ENCODE measurements around the gene GGPS1. TPM values are rescaled to one million over a fixed set of nuclear protein-coding genes. Genes with fewer than 3 reads are reported as not detected.
"Not testable (repeated sequence)": the region's sequence is repeated elsewhere in the genome, so short reads cannot be mapped to it uniquely, and the experiment has no call there.

GGPS1 gene
- total RNA-seq: 27.1 and 31.5 TPM in 2 replicates

DNA sequence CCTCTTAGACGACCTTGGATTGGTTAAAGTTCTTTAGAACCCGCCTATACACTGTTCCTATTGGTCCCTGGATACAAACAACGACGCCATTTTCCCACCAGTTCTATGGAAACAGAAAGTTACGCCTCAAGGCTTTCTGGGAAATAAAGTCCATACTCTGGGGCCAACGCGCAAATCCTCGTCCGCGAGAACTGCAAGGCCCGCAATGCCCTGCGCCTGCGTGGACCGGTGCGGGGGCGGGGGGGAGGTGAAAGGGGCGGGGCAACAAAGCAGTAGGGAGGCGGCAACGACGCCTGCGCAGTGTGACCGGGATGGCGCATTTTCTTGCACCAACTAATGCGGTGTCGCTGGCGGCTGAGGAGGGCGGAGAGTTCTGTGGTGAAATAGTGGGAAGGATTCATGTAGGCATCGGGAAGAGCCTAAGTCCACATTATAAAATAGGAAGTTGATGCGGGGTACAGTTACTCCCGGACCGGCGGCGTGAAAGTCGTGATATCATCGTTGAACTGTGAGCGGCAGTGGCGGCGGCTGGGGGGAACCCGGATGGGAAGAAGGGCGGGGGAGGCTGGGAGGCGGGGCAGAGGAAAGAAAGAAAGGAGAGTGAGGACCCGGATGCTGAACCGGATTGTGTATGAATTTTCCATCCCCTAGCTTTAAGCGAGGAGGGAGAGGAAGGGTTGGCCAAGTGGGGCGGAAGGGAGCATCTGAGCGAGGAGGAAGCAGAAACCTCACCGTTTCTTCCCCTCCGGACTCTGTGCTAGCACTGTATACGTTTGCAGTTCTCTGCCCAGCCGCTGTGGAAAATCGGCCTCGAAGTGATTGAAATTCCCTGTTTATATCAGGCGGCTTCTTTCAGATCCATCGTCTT, at the start of gene GGPS1:
Gene GGPS1 (plus strand): TSS at position 300 of the 868 bp plus-strand sequence. CDS start 6,695 bp downstream, outside the sequence.
- intact Hi-C loops (cut with micrococcal nuclease): loop anchor here (1.0 to 10.0 kb wide), 21 partner anchors 9 to 1466 kb away; partner anchors contain the start of genes B3GALNT2, COA6, ERO1B and LGALS8

DNA sequence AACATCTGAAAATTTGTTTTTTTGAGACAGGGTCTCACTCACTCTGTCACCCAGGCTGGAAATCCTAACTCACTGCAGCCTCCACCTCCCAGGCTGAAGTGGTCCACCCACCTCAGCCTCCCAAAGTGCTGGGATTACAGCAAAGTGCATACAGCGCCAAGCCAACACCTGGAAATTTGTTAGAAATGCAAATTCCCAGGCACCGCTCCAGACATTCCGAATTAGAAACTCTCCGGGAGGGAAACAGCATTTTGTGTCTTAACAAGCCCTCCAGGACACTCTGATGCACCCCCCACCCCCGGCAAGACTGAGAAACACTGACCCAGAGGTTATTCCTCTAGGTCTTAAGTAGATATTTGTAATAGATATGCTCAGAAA, 49.5 kb upstream of the GGPS1 start:
- intact Hi-C loops (cut with micrococcal nuclease): loop anchor here (1.0 kb wide), 2 partner anchors 9 kb away; no protein-coding TSS in a partner anchor

DNA sequence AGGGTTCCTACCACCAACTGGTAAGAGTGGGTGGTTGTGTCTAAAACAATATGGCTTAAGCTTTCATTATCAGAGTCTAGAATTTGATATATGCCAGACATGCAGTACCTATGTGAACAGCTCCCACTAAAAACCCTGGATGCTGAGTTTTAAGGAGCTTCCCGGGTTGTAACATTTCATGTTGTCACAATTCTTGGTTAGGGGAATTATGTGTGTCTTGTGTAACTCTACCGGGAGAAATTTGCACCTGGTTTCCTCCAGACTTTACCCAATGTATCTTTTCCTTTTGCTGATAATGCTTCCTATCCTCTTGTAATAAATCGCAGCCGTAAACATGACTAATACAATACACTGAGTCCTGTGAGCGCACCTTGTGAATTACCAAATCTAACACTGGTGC, 48.7 kb upstream of the GGPS1 start:
- intact Hi-C loops (cut with micrococcal nuclease): loop anchor here (1.0 kb wide), 1 partner anchor 9 kb away; no protein-coding TSS in a partner anchor

DNA sequence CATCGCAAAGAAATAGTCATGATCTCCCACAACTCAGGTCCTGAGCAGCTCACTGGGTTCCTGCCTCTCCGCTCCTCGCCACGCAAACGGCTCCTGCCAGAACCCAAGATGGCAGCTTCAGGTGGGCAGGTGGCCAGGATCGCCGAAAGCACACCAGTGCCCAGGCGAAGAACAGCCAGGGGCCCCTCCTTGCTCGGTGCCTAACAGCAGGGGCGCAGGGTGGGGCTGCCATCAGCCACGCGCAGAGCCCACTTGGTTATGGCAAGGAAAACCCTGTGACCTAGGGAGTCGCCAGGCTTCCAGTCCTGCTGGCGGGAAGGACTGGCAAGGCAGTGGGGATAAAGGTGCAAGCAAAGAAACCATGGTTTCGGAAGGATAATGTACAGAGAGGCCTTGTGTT, 47.9 kb upstream of the GGPS1 start:
- intact Hi-C loops (cut with micrococcal nuclease): no loop called here

DNA sequence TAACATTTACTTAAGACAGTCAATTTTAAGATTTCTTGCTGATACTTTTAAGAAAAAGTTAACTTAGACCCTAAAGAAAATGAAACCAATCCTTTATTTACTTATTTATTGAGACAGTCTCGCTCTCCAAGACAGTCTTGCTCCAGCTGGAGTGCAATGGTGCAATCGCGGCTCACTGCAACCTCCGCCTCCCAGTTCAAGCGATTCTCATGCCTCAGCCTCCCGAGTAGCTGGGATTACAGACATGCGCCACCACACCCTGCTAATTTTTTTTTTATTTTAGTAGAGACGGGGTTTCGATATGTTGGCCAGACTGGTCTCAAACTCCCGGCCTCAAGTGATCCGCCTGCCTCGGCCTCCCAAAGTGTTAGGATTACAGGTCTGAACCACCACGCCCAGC, 44.7 kb upstream of the GGPS1 start:
- intact Hi-C loops (cut with micrococcal nuclease): not testable (repeated sequence)

DNA sequence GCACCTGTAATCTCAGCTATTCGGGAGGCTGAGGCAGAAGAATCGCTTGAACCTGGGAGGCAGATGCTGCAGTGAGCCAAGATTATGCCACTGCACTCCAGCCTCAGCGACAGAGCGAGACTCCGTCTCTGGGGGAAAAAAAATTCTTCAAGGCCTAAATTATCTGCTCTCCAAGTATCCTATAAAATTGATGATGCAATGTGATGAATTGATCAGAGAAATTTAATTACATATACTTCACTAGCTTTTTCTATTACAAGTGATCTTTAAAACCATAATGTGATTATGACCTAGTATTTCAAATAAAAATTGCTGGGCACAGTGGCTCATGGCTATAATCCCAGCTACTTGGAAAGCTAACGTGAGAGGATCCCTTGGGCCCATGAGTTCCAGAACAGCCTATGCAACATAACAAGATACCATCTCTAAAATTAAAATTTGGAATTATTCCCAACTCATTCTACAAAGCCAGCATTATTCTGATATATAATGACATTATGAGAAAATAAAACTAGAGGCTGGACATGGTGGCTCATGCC, 44.1 kb upstream of the GGPS1 start:
- intact Hi-C loops (cut with micrococcal nuclease): no loop called here

DNA sequence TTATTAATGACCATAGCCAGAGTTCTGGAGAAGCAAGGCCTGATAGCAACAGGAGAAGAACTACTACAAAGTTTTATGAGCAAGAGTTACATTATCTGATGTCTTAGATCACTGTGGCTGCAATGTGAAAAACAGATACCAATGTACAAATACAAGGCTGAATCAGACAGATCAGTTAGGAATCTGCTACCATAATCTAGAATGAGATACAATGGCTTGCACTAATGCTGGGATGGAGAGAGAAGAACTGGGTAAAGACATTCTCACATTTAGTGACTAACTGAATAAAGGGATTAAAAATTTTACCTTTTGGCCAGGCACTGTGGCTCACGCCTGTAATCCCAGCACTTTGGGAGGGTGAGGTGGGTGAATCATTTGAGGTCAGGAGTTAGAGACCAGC, 41.7 kb upstream of the GGPS1 start:
- intact Hi-C loops (cut with micrococcal nuclease): no loop called here

DNA sequence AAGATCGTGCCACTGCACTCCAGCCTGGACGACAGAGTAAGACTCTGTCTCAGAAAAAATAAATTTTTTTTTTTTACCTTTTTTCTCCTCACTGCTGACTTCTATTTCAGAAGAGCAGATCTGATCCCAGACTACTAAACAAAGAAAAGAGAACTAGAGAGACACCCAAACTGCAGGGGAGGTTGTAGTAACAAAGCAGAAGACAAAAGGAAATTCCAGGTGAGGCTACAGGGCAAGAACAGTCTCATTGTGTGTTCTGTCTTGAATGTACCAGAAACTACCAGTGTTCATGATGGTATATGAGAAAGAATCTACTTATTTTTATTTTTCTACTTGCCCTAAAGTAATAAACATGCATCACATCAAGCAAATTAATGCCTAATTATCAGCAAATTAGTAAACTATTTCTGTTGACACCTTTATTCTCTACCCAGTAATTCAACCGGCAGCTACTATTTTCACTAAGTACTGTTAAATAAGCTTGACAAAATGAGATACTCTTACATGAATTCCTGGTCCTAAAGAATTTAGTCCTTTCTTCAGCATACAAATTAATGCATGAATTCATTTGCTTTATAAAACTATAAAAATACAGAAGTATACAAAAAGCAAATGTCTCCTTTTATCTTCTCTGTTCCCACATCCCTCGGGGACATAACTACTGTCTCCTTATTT, 41.0 kb upstream of the GGPS1 start:
- intact Hi-C loops (cut with micrococcal nuclease): no loop called here

DNA sequence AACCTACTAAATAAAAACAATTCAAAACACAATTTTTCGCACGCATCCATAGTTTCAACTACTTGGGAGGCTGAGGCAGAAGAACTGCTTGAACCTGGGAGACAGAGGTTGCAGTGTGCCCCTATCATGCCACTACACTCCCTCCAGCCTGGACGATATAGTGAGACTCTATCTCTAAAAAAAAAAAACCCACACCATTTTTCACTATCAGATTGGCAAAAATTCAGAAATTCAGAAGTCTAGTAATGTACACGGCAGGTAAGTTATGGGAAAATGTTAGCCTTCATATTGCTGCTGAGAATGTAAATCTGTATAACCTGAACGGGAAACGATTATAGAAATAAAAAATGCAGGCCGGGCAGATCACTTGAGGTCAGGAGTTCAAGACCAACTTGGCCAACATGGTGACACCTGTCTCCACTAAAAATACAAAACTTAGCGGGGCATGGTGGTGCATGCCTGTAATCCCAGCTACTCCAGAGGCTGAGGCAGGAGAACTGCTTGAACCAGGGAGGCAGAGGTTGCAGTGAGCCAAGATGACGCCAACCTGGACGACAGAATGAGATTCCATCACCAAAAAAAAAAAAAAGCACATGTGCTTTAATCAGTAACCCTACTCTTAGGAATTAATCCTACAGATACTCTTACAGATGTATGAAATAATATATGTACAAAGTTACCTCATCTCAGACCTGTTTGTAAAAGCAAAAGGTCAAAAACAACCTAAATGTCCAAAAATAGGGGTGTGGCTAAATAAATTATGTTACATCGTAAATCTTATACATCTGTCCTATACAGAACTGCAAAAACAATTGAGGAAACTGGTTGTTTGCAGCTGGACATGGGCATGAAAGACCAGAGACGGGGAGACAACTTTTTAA, 38.3 kb upstream of the GGPS1 start:
- intact Hi-C loops (cut with micrococcal nuclease): loop anchor here (10.0 kb wide), 1 partner anchor 855 kb away; the partner anchor contains the start of gene GPR137B

DNA sequence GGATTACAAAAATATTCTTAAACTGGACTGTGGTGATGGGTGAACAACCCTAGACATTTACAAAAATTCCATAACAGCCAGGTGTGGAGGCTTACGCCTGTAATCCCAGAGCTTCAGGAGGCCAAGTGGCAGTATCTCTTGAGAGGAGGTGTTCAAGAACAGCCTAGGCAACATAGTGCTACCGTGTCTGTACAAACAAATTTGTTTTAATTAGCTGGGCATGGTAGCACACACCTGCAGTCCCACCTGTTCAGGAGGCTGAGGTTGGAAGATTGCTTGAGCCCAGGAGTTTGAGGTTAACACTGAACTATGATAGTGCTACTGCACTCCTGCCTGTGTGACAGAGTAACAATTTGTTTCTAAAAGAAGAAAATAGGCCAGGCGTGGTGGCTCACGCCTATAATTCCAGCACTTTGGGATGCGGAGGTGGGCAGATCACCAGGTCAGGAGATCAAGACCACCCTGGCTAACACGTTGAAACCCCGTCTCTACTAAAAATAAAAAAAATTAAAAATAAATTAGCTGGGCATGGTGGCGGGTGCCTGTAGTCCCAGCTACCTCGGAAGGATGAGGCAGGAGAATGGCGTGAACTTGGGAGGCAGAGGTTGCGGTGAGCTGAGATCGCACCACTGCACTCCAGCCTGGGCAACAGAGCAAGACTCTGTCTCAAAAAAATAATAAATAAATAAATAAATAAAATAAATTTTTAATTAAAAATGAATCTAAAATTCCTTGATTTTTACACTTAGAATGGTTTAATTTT, 37.4 kb upstream of the GGPS1 start:
- intact Hi-C loops (cut with micrococcal nuclease): loop anchor here (10.0 kb wide), 1 partner anchor 854 kb away; the partner anchor contains the start of gene GPR137B

DNA sequence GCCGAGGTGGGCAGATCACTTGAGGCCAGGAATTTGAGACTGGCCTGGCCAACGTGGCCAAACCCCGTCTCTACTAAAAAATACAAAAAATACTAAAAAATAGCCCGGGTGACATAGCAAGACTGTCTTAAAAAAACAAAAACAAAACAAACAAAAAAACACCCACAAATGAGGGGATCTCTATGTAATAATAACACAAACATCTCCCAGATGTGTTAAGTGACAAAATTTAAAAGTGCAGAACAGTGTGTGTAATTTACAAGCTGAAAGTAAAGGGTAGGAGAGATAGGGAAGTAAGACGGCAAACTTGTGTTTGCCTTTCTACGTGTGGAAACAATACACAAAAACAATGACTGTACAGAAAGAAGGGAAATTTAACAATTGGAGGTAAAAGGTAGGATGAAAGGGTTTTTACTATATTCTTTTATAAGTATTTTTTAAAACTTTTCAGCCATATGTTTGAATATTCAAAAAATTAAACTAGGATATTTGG, 36.7 kb upstream of the GGPS1 start:
- intact Hi-C loops (cut with micrococcal nuclease): loop anchor here (10.0 kb wide), 1 partner anchor 853 kb away; the partner anchor contains the start of gene GPR137B

DNA sequence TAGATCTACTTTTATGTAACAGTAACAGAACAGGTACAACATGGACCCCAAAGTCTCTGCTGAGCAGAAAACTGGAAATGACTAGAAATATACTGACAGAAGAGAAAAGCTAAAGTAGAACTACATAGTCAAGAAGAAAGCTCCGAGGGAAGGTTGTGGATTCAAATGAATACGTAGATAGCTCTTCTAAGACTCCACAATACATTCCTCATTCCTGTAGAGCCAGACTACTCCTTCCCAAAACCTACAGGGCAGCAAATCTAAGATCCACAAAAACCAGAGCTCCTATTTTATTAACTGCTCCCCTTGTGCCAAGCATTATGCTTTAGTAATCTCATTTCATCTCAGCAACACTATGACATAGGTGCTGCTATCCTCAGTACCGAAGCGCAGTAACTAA, 35.6 kb upstream of the GGPS1 start:
- intact Hi-C loops (cut with micrococcal nuclease): loop anchor here (10.0 kb wide), 1 partner anchor 852 kb away; the partner anchor contains the start of gene GPR137B

DNA sequence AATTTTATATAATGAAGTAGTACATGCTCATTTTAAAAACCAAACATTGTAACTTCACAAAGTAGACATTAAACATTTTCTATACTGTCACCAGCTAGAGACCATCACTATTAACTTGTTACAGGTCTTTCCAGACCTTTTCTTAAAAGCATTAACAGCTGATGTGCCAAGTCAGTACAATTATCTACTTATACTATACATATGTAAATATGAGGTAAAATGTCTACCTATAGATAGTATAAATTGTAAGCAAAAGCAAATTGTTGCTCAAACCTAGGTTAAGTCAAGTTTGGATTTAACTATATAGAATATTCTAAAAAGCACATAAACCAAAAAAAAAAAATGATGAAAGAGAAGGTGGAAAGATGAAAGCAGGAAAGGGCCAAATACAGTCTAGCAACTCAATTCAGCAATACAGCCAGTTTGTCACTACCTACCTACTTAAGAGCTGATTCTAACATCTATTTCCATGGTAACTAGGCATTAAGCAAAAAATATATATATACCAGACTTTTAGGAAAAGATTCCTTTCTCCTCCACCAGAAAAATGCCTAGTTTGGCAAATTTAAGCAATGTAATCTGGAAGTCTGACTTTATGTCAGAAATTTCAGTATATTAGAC, 34.9 kb upstream of the GGPS1 start:
- intact Hi-C loops (cut with micrococcal nuclease): loop anchor here (10.0 kb wide), 1 partner anchor 851 kb away; the partner anchor contains the start of gene GPR137B

DNA sequence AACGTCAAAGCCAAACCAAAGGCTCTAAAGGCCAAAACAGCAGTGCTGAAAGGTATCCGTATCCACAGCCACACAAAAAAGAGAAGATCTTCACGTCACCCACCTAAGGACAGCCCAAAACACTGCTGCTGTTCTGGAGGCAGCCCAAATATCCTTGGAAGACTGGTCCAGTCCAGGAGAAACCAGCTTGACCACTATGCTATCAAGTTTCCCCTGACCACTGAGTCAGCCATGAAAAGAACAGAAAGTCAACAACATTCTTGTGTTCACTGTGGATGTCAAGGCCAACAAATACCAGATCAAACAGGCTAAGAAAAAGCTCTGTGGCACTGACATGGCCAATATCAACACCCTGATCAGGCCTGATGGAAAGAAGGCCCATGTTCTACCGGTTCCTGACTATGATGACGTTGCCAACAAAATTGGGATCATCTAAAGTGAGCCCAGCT, 32.4 kb upstream of the GGPS1 start:
- intact Hi-C loops (cut with micrococcal nuclease): loop anchor here (2.0 to 10.0 kb wide), 3 partner anchors 37 to 849 kb away; partner anchors contain the start of genes B3GALNT2 and GPR137B

DNA sequence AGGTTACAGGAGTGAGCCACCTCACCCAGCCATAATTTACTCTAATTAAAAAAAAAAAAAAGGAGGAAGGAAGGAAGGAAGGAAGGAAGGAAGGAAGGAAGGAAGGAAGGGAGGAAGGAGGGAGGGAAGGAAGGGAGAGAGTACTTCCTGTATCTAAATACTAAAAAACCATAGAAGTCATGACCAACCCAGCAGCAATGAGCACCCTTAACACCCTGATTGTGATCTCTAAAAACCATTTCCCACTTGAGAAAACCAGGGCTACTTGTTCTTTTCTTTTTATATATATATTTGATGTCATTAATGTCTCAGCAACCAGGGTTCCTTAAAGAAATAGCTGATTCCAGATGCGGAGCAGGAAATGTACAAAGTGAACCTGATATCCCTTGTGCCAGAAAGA, 31.6 kb upstream of the GGPS1 start:
- intact Hi-C loops (cut with micrococcal nuclease): loop anchor here (1.0 to 10.0 kb wide), 6 partner anchors 9 to 848 kb away; partner anchors contain the start of genes ARID4B, B3GALNT2, GGPS1 and GPR137B

DNA sequence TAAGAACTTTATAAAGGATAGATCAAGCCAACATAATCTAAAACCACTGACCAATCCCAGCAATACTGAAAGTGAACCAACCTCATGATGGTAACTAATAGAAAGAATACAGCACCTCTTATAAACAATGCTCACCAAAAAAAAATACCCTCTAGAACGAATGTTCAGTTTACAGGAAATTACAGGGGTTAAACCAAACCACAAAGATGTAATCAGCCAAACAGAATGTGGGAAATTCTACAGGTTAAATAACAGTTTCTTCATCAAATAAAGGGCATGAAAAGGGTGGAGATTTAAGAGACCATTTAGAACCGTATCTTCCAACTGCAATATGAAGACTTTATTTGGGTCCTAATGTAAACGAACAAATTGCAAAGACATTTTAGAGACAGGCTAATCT, 30.8 kb upstream of the GGPS1 start:
- intact Hi-C loops (cut with micrococcal nuclease): loop anchor here (1.0 to 10.0 kb wide), 6 partner anchors 8 to 847 kb away; partner anchors contain the start of genes ARID4B, B3GALNT2, GGPS1 and GPR137B

DNA sequence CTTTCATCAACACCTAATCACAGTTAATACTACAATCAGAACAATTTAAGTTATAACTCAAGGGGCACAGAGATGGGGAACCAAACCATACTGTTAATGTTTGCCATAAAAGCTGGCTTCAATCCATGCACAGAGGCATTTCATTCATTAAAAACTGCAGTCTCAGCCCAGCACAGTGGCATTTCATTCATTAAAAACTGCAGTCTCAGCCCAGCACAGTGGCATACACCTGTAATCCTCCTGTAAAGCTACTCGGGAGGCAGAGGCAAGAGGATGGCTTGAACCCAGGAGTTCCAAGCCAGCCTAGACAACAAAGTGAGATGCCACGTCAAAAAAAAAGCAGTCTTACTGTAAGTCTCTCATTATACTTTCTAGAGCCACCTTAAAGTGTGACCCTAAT, 29.6 kb upstream of the GGPS1 start:
- intact Hi-C loops (cut with micrococcal nuclease): loop anchor here (2.0 to 10.0 kb wide), 3 partner anchors 14 to 846 kb away; partner anchors contain the start of genes B3GALNT2 and GPR137B

DNA sequence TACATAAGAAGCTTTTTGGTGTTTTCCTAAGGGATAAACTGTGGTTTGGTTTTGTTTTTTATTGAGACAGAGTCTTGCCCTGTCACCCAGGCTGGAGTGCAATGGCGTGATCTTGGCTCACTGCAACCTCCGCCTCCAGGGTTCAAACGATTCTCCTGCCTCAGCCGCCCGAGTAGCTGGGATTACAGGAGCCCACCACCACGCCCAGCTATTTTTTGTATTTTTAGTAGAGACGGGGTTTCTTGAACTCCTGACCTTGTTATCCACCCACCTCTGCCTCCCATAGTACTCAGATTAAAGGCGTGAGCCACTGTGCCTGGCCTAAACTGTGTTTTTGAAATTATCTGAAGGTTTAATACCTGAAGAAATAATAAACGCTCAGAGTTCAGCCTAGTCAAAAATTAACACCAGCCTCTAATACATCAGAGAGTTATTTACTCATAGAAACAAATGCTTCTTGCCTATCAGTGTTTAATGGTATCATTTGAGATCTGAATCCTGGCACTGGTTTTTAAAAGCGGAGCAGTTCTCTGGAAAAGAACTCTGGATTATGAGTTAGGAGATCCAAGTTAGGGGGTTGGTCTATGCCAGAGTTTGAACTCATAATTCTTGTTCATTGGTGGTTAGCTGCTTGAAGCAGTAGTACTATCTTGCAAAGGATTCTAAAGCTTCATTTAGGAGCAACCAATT, 29.1 kb upstream of the GGPS1 start:
- intact Hi-C loops (cut with micrococcal nuclease): loop anchor here (2.0 to 10.0 kb wide), 3 partner anchors 13 to 845 kb away; partner anchors contain the start of genes B3GALNT2 and GPR137B
